Adrenal gland (tissue), 12 donors: ENCODE results near the gene GRB14. TPM values are rescaled to one million over a fixed set of nuclear protein-coding genes. Genes with fewer than 3 reads are reported as not detected.

Source experiments
- DNase-seq, 7 donors: peaks; one replicate each; pipeline ENCODE4 v3.0.0-alpha.2; 2019 to 2020
- H3K27ac ChIP-seq, 5 donors: fragments of 200-600 bp; sonication (generic) in 4 of 5; 1 replicate in 3 of 5; 2 replicates in 2 of 5; pipeline versions ENCODE4 v1.5.1 to v1.8.0; 2016 to 2020; ENCODE audit warnings: mild to moderate bottlenecking in 1 of 5
- H3K27me3 ChIP-seq: fragments of 200-600 bp; 2 replicates; pipeline ENCODE4 v1.8.0; 2021
- H3K36me3 ChIP-seq, 2 donors: fragments of 200-600 bp; replicated peaks in 1 of 2; 1 replicate in 1 of 2; 2 replicates in 1 of 2; pipeline versions ENCODE4 v1.5.1 to v1.8.0; 2018 to 2022
- H3K4me1 ChIP-seq, 2 donors: fragments of 200-600 bp; replicated peaks in 1 of 2; 1 replicate in 1 of 2; 2 replicates in 1 of 2; pipeline versions ENCODE4 v1.5.1 to v1.8.0; 2018 to 2021
- H3K4me3 ChIP-seq, 4 donors: fragments of 200-600 bp; sonication (generic) in 3 of 4; one replicate each; pipeline ENCODE4 v1.5.1; 2016 to 2018
- H3K9me3 ChIP-seq, 3 donors: fragments of 200-600 bp; sonication (generic) in 1 of 3; replicated peaks in 1 of 3; 1 replicate in 2 of 3; 2 replicates in 1 of 3; pipeline versions ENCODE4 v1.5.1 to v1.8.0; 2016 to 2021
- CTCF ChIP-seq, 6 experiments: fragments of 450-650 bp in 4 of 6; fragments of 200-600 bp in 2 of 6; sonication (generic) in 1 of 6; IDR thresholded peaks; 1 replicate in 5 of 6; 2 replicates in 1 of 6; pipeline versions ENCODE4 v1.5.1 to v1.8.0; 2016 to 2021; ENCODE audit warnings: antibody characterized with exemption in 6 of 6, mild to moderate bottlenecking in 2 of 6, moderate library complexity in 1 of 6
- POLR2A ChIP-seq, 2 donors: fragments of 450-650 bp; IDR thresholded peaks; one replicate each; pipeline ENCODE4 v1.6.1; 2017; ENCODE audit warnings: antibody characterized with exemption in 2 of 2, mild to moderate bottlenecking in 2 of 2, moderate library complexity in 1 of 2
- WGBS, 4 donors: extraction: QIAGEN DNeasy Blood & Tissue Kit in 2 of 4; methylation state at CpG; one replicate each; pipeline versions ENCODE4 v1.1.5 to v1.1.7; 2013 to 2017; 5-methylcytosine and 5-hydroxymethylcytosine counted together
- intact Hi-C, 2 donors: fragments of 100-400 bp; cut with DNase I; formaldehyde crosslinking; loops; one replicate each; pipeline versions ENCODE4 v1.14.1 to v1.15.0; 2022 to 2023
- polyA plus RNA-seq, 3 donors: library from polyadenylated mRNA; stranded (reverse); fragments of 200-250 nt in 2 of 3; fragments of 350-450 nt in 1 of 3; fragmentation: Illumina TruSeq in 1 of 3; extraction: RNeasy Lipid Tissue Mini Kit (QIAGEN cat#74804) in 1 of 3; gene quantifications; one replicate each; pipeline ENCODE4 v1.2.3, GENCODE V29; 2013 to 2014
- total RNA-seq, 9 donors: library from RNA; depleted of rRNA in 4 of 9; stranded (reverse); fragments of >200 nt in 4 of 9; fragments of 120-200 nt in 1 of 9; fragmentation: NEBNext Ultra II Directional in 1 of 9; extraction: Animal tissue kit (Norgen Biotek cat#: 25700) in 1 of 9; gene quantifications; one replicate each; pipeline versions ENCODE4 v1.1.0 to v1.2.4, GENCODE V29; 2013 to 2023
- donor health status: healthy with polysubstance abuse.
- donor health status: Bipolar disorder and iron deficiency.
- donor health status: DM: yes; HTN: yes; CAD: no.
- donor health status: DM: no; HTN: no; CAD: no.
- donor health status: DM: no; HTN: no; CAD: no.
- donor health status: DM: yes; HTN: yes; CAD: no.

Gene GRB14
- total and polyA plus RNA-seq, 12 donors = 4.8 to 280 (median 40.7) TPM

- Histone ChIP-seq H3K4me1 (no peaks in the 10 kb centered on the region), H3K27ac (no peak overlapping the region), H3K4me3 (no peak overlapping the region), H3K36me3 (no peaks in the 10 kb centered on the region), H3K27me3 (no peaks in the 10 kb centered on the region), H3K9me3 (no peaks in the 10 kb centered on the region)
- intact Hi-C loops = no loop called here
- TF ChIP-seq CTCF (IDR thresholded peaks at IDR 0.05) (no peak), POLR2A (IDR thresholded peaks at IDR 0.05) (no peak)
- no peak for DNase-seq
- WGBS, 4 donors = 55 to 78% (median 59%) methylated on average over 2 of the region's 2 CpGs
Observed at GRCh38 chr2:164606557-164606956, 14.7 kb downstream of the GRB14 start.

- 88 to 100% (median 92%) methylated on average over 2 of the region's 2 CpGs for WGBS, 4 donors
- Histone ChIP-seq H3K4me1 (no peaks in the 10 kb centered on the region), H3K27me3 (no peaks in the 10 kb centered on the region), H3K4me3 (no peak overlapping the region), H3K27ac (no peak overlapping the region), H3K9me3 (no peaks in the 10 kb centered on the region), H3K36me3 (no peaks in the 10 kb centered on the region)
- no peak for DNase-seq
- no peak for TF ChIP-seq POLR2A (IDR thresholded peaks at IDR 0.05)
- no peak for TF ChIP-seq CTCF (IDR thresholded peaks at IDR 0.05)
- intact Hi-C loops = no loop called here
Observed at GRCh38 chr2:164605295-164605694, 16.0 kb downstream of the GRB14 start.

GRCh38 chr2:164600763-164601162 lies 20.5 kb downstream of the GRB14 start:
- H3K27me3 ChIP-seq = no peaks in the 10 kb centered on the region
- intact Hi-C loops = no loop called here
- no peaks in the 10 kb centered on the region for H3K9me3 ChIP-seq
- H3K4me1 ChIP-seq = no peaks in the 10 kb centered on the region
- H3K36me3 ChIP-seq = no peaks in the 10 kb centered on the region
- no peak overlapping the region for H3K27ac ChIP-seq
- no peak overlapping the region for H3K4me3 ChIP-seq
- TF ChIP-seq POLR2A (IDR thresholded peaks at IDR 0.05) (no peak), CTCF (IDR thresholded peaks at IDR 0.05) (no peak)
- DNase-seq = no peak
- WGBS, 4 donors = 31 to 35% (median 33%) methylated on average over 1 of the region's 1 CpG

- no peak overlapping the region for H3K27ac ChIP-seq
- H3K9me3 ChIP-seq = no peaks in the 10 kb centered on the region
- no peak for TF ChIP-seq POLR2A (IDR thresholded peaks at IDR 0.05)
- TF ChIP-seq CTCF (IDR thresholded peaks at IDR 0.05) = peak; percentile 49 to 97 (median 87)
- no peaks in the 10 kb centered on the region for H3K27me3 ChIP-seq
- no peaks in the 10 kb centered on the region for H3K36me3 ChIP-seq
- peak; percentile 42 to 75 (median 66) for DNase-seq
- H3K4me1 ChIP-seq = no peaks in the 10 kb centered on the region
- intact Hi-C loops = no loop called here
- H3K4me3 ChIP-seq = no peak overlapping the region
- WGBS, 4 donors = 39 to 43% (median 42%) methylated on average over 3 of the region's 3 CpGs
Observed at GRCh38 chr2:164599954-164600589, 21.2 kb downstream of the GRB14 start.
